Fibroblast of mammary gland (primary cell): ENCODE data around the gene CCT8.

Experiments
- DNase-seq: peaks from one replicate; pipeline ENCODE4 v3.0.0-alpha.2; 2010; ENCODE audit warnings: low read depth
- H3K4me3 ChIP-seq: 2 replicates; pipeline ENCODE4 v1.5.1; 2011; ENCODE audit warnings: low read depth, mild to moderate bottlenecking, low read length, moderate library complexity; ENCODE audit not compliant: control insufficient read depth
- CTCF ChIP-seq: conservative IDR thresholded peaks from 2 replicates; pipeline ENCODE4 v1.5.1; 2011; ENCODE audit warnings: low read depth, low read length, inconsistent platforms; ENCODE audit not compliant: control insufficient read depth, insufficient read depth

CCT8 gene

GRCh38 chr21:29077651-29078090 is 4.2 kb upstream of the CCT8 start:
- peak; percentile 50 for DNase-seq
- TF ChIP-seq CTCF, result no peak
- H3K4me3 ChIP-seq, result peak overlapping the region; percentile 37

GRCh38 chr21:29076731-29077640 is 3.5 kb upstream of the CCT8 start:
- DNase-seq, result peak; percentile 30
- peak overlapping the region; percentile 37 for H3K4me3 ChIP-seq

DNA sequence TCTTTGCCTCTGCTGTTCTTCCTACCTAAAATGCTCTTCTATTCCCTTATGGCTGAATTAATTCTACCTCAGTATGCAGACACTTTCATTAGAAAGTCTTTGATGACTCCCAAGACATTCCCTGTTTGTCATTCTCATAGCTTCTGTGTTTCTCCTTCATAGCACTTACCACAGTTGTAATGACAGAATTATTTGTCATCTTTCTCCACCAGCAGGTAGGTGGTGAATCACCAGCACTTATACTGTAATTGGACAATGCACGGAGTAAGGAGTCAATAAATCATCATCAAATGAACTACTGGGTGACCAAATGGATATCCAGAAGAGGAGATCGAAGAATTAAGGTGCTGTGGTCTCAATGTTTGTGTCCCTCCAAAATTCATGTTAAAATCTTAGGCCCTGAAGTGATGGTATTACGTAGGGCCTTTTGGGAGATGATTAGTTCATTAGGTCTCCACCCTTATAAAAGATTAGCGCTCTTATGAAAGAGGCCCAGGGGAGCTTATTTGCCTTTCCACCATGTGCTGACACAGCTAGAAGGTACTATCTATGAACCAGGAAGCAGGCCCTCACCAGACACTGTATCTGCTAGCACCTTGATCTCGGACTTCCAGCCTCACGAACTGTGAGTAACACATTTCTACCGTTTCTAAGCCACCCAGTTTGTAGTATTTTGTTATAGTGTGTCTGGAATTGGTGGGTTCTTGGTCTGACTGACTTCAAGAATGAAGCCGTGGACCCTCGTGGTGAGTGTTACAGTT is 2.4 kb upstream of the CCT8 start:
- DNase-seq, result peak; percentile 50
- no peak overlapping the region for H3K4me3 ChIP-seq

GRCh38 chr21:29074783-29075182 is 1.3 kb upstream of the CCT8 start:
- no peak for TF ChIP-seq CTCF
- DNase-seq, result no peak
- no peak overlapping the region for H3K4me3 ChIP-seq

More for the DNA sequence above, 2.4 kb upstream of the CCT8 start:
- TF ChIP-seq CTCF, result no peak

DNA sequence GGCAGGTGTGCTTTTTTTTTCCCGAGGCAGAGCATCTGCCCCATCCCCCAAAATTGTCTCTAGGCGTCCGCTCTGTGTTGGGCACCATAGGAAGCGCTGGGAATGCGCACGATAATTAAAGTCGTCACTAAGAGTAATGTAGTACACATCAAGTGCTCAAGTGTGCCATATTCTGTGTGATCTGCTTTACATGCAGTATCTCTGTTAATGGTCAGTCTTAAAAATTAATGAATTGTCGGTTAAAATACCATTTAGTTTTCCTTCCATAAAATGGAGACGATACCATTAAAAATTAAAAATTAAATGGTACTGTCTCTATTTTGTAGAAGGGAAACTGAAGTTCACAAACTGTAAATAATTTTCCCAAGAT is 544 bp upstream of the CCT8 start:
- H3K4me3 ChIP-seq, result peak overlapping the region; percentile 99
- DNase-seq, result no peak
- TF ChIP-seq CTCF, result no peak

DNA sequence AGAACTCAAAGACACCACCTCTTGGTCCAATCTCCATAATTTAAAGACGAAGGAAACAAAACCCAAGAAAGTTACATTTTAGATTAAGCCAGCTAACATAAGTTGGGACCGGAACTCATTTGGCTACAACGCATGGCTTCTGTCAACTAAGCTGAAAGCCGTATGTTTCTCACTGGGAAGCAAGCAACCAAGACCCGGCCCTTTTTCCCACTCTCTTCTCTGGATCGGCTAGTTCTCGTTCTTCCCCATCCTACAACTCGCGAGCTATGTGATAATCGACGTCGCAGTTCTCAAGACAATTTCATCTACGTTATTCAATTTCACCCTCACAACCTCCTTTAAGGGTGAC is 601 bp downstream of the CCT8 start:
- no peak for TF ChIP-seq CTCF
- peak; percentile 35 for DNase-seq
- peak overlapping the region; percentile 99 for H3K4me3 ChIP-seq

GRCh38 chr21:29064850-29065481 is 8.5 kb downstream of the CCT8 start:
- DNase-seq, result no peak
- no peak for TF ChIP-seq CTCF
- H3K4me3 ChIP-seq, result no peak overlapping the region
